GM12891 (cell line): ENCODE measurements around the gene CYTH4.

ENCODE experiments used
- POLR2A ChIP-seq: IDR thresholded peaks from 2 replicates; pipeline ENCODE4 v1.6.1; 2011; ENCODE audit warnings: low read depth, low read length, control low read depth
- POLR2AphosphoS5 ChIP-seq: IDR thresholded peaks from 2 replicates; pipeline ENCODE4 v1.6.1; 2011; ENCODE audit warnings: low read depth, low read length, control low read depth
- POU2F2 ChIP-seq: IDR thresholded peaks from 2 replicates; pipeline ENCODE4 v1.6.1; 2011; ENCODE audit warnings: low read depth, mild to moderate bottlenecking, control low read depth, low read length, moderate library complexity
- TAF1 ChIP-seq: IDR thresholded peaks from 2 replicates; pipeline ENCODE4 v1.6.1; 2011; ENCODE audit warnings: low read depth, low read length, control low read depth

DNA sequence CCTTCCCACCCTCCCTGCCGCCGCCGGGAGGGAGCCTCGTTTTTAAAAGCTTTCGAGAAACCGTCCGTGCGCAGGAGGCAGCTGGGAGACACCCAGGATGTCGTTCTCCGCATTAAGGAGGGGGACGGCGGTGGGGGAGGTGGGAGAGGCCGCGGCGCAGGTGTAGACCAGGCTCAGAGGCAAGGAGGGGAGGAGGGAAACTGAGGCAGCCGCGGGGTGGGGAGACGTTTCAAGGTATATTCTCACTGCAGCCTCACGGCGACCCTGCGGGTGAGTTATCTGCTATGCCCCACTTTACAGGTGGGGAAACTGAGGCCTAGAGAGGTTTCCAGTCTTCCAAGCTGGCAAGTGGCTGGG is 42.7 kb downstream of the CYTH4 start:
- TF ChIP-seq POLR2A (no peak), POLR2AphosphoS5 (no peak), TAF1 (no peak), POU2F2 (no peak)
